ENCODE results near the gene FETUB.
"Not testable (repeated sequence)": the region's sequence is repeated elsewhere in the genome, so short reads cannot be mapped to it uniquely, and the experiment has no call there.

Gene FETUB

GRCh38 chr3:186696522-186696921, 56.3 kb downstream of the FETUB start:
- H3K36me3 ChIP-seq (ENCODE audit: insufficient read depth, low read length) = no peaks in the 10 kb centered on the region
- H3K27ac ChIP-seq (ENCODE audit: low read depth, low read length) = no peak overlapping the region
- no peak overlapping the region for H3K4me3 ChIP-seq (ENCODE audit: low read depth, low read length)
- peaks cover 19% of the 10 kb centered on the region for H3K27me3 ChIP-seq (ENCODE audit: insufficient read depth, low read length)
- no peak overlapping the region for H2AFZ ChIP-seq (ENCODE audit: low read length, unreplicated experiment)
- no peaks in the 10 kb centered on the region for H3K4me1 ChIP-seq (ENCODE audit: control insufficient read depth, insufficient read depth, low read length, unreplicated experiment)
- no peaks in the 10 kb centered on the region for H3K79me2 ChIP-seq (ENCODE audit: control insufficient read depth, insufficient read depth, low read length, unreplicated experiment)

GRCh38 chr3:186697510-186697909, 57.3 kb downstream of the FETUB start:
- Histone ChIP-seq H3K27me3 (ENCODE audit: insufficient read depth, low read length) (peaks cover 12% of the 10 kb centered on the region), H3K4me1 (ENCODE audit: control insufficient read depth, insufficient read depth, low read length, unreplicated experiment) (no peaks in the 10 kb centered on the region), H3K79me2 (ENCODE audit: control insufficient read depth, insufficient read depth, low read length, unreplicated experiment) (no peaks in the 10 kb centered on the region), H2AFZ (ENCODE audit: low read length, unreplicated experiment) (no peak overlapping the region), H3K36me3 (ENCODE audit: insufficient read depth, low read length) (no peaks in the 10 kb centered on the region), H3K27ac (ENCODE audit: low read depth, low read length) (no peak overlapping the region), H3K4me3 (ENCODE audit: low read depth, low read length) (no peak overlapping the region)

- H3K4me1 ChIP-seq (ENCODE audit: control insufficient read depth, insufficient read depth, low read length, unreplicated experiment) = no peaks in the 10 kb centered on the region
- H3K36me3 ChIP-seq (ENCODE audit: insufficient read depth, low read length) = no peaks in the 10 kb centered on the region
- H2AFZ ChIP-seq (ENCODE audit: low read length, unreplicated experiment) = no peak overlapping the region
- no peaks in the 10 kb centered on the region for H3K79me2 ChIP-seq (ENCODE audit: control insufficient read depth, insufficient read depth, low read length, unreplicated experiment)
- H3K27me3 ChIP-seq (ENCODE audit: insufficient read depth, low read length) = peaks cover 11% of the 10 kb centered on the region
- no peak overlapping the region for H3K27ac ChIP-seq (ENCODE audit: low read depth, low read length)
- H3K4me3 ChIP-seq (ENCODE audit: low read depth, low read length) = no peak overlapping the region
Measured at GRCh38 chr3:186700267-186700666, 60.1 kb downstream of the FETUB start.

- not testable (repeated sequence) for H3K79me2 ChIP-seq (ENCODE audit: control insufficient read depth, insufficient read depth, low read length, unreplicated experiment); H3K4me1 ChIP-seq (ENCODE audit: control insufficient read depth, insufficient read depth, low read length, unreplicated experiment); H2AFZ ChIP-seq (ENCODE audit: low read length, unreplicated experiment); H3K36me3 ChIP-seq (ENCODE audit: insufficient read depth, low read length); H3K4me3 ChIP-seq (ENCODE audit: low read depth, low read length); H3K27ac ChIP-seq (ENCODE audit: low read depth, low read length)
- peaks cover 24% of the 10 kb centered on the region for H3K27me3 ChIP-seq (ENCODE audit: insufficient read depth, low read length)
Measured at GRCh38 chr3:186702451-186702850, 62.3 kb downstream of the FETUB start.

Data from ACC112 (cell line).